HL-60/S4 treated with retinoic acid at 250 ng/mL for 4 days and 3 days (cell line): ENCODE data around the gene SCN8A.

Source experiments
- in situ Hi-C: fragments of 300-500 bp; cut with MboI; formaldehyde crosslinking; loops from 2 replicates; pipeline ENCODE4 v1.7.0; 2022; ENCODE audit warnings: low sequenced_read_pairs

Gene SCN8A

GRCh38 chr12:51705450-51705849 is 114.4 kb downstream of the SCN8A start:
- in situ Hi-C loops = no loop called here

- in situ Hi-C loops = no loop called here
These were observed 115.2 kb downstream of the SCN8A start for GRCh38 chr12:51706206-51706605.

GRCh38 chr12:51714666-51715065 is 123.6 kb downstream of the SCN8A start:
- in situ Hi-C loops = no loop called here

GRCh38 chr12:51717326-51717925 is 126.4 kb downstream of the SCN8A start:
- in situ Hi-C loops = no loop called here

- in situ Hi-C loops = no loop called here
These were observed 130.4 kb downstream of the SCN8A start for GRCh38 chr12:51721282-51721940.

- in situ Hi-C loops = no loop called here
These were observed 131.4 kb downstream of the SCN8A start for GRCh38 chr12:51722431-51722830.

- in situ Hi-C loops = no loop called here
These were observed 135.1 kb downstream of the SCN8A start for GRCh38 chr12:51726161-51726560.

- in situ Hi-C loops = no loop called here
These were observed 135.9 kb downstream of the SCN8A start for GRCh38 chr12:51726931-51727330.

GRCh38 chr12:51729331-51729730 is 138.3 kb downstream of the SCN8A start:
- in situ Hi-C loops = no loop called here

GRCh38 chr12:51730745-51731144 is 139.7 kb downstream of the SCN8A start:
- in situ Hi-C loops = no loop called here

- in situ Hi-C loops = no loop called here
These were observed 149.5 kb downstream of the SCN8A start for GRCh38 chr12:51740536-51740935.

- in situ Hi-C loops = no loop called here
These were observed 153.2 kb downstream of the SCN8A start for GRCh38 chr12:51744235-51744634.

GRCh38 chr12:51744957-51745356 is 153.9 kb downstream of the SCN8A start:
- in situ Hi-C loops = no loop called here

GRCh38 chr12:51746416-51746815 is 155.4 kb downstream of the SCN8A start:
- in situ Hi-C loops = no loop called here

- in situ Hi-C loops = no loop called here
These were observed 157.2 kb downstream of the SCN8A start for GRCh38 chr12:51748235-51748634.

GRCh38 chr12:51749206-51749985 is 158.4 kb downstream of the SCN8A start:
- in situ Hi-C loops = no loop called here

- in situ Hi-C loops = no loop called here
These were observed 158.9 kb downstream of the SCN8A start for GRCh38 chr12:51749986-51750317.

- in situ Hi-C loops = no loop called here
These were observed 160.6 kb downstream of the SCN8A start for GRCh38 chr12:51751661-51752060.

- in situ Hi-C loops = no loop called here
These were observed 161.3 kb downstream of the SCN8A start for GRCh38 chr12:51752234-51752889.

- in situ Hi-C loops = no loop called here
These were observed 163.1 kb downstream of the SCN8A start for GRCh38 chr12:51753980-51754675.

- in situ Hi-C loops = no loop called here
These were observed 164.2 kb downstream of the SCN8A start for GRCh38 chr12:51755251-51755650.
